Stimulated activated naive CD4-positive, alpha-beta T cell treated with Interleukin-2 at 50 U/mL for 16 hours (primary cell): ENCODE results near the gene UBE2V1.
"Not testable (repeated sequence)": the region's sequence is repeated elsewhere in the genome, so short reads cannot be mapped to it uniquely, and the experiment has no call there.

ENCODE experiments used
- DNase-seq: peaks from one replicate; lab custom pipeline; 2025; lab: John Stamatoyannopoulos, UW

Gene UBE2V1

DNA sequence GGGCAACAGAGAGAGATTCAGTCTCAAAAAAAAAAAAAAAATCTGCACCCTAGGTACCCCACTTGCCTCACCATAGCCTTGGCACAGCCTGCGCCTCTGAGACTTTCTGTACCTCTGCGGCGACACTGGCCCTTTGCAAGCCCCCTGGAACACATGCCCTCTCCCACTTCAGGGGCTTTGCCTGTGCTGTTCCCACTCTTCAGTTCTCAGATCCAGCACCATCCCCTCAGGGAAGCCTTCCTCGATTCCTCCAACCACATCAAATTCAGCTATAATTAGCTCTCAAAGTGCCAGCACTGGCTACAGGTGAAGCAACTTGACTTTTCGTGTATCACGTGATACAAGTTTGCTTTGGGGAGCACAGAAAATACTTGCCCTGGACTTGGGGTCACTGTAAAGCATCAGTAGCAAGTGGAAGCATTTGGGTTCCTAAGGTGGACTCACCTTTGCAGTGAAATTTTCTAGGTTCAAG, 2.1 kb upstream of the UBE2V1 start:
- DNase-seq: no peak

DNA sequence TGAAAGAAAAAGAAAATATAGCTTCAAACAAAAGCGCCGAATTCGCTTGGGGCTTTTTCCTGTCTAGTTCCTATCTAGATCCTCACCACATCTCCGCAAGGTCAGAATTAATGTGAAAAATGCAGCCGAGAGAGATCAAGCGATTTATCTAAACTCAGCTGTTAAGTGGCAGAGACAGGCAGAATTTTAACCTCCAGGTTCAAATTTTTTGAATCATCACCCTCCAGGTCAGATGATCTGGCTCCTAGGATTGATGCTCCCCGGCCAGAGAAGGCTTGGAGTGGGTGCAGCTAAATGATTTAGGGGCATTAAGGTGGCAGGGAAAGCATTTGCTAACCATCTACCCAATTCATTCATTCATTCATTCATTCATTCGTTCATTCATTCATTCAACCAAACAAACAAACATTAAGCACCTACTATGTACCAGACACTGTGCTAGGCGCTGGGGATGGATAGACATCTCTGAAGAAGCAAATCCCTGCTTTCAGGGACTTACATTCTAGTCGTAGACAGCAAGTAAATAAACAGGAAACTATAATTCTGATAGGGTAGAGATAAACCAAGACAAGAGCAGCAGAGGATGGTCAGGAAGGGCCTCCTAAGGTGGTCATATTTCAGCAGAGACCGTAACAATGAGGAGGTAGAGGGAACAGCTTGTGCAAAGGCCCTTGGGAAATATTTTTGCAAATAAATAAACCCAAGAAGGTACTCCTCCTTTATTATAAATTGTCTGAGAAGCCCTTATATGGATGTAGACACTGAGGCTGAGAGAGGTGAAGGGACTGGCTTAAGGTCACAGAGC, 672 bp upstream of the UBE2V1 start:
- no peak for DNase-seq

DNA sequence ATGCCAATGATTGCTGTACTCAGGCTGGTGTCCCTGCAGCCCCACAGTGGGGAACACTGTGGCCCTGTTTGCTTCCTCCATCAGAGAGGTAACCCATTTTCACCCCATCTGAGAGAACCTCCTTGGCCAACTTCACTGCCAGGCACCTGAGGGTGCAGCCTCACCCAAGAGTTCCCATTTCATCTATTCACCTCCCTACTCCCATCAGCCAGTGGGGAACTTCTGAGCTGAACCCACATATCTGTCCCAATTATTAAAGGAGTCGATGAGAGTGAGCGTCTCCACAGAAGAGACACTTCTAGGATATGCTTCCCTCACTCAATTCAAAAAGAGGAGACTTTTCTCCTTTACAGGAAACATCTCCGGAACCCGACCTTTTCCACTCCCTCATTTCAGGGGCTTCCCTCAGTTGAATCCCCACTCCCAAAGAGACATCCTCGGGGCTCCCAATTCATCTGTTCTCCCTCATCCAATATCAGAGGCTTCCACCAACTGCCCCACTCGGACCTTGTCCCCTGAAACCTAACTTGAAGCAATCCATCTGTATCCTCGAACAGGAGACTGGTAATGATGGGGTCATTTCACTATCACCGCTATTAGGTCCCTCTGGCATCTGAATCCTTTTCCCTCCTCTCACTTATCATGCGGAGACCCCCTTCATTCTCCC, 988 bp downstream of the UBE2V1 start:
- DNase-seq: no peak

DNA sequence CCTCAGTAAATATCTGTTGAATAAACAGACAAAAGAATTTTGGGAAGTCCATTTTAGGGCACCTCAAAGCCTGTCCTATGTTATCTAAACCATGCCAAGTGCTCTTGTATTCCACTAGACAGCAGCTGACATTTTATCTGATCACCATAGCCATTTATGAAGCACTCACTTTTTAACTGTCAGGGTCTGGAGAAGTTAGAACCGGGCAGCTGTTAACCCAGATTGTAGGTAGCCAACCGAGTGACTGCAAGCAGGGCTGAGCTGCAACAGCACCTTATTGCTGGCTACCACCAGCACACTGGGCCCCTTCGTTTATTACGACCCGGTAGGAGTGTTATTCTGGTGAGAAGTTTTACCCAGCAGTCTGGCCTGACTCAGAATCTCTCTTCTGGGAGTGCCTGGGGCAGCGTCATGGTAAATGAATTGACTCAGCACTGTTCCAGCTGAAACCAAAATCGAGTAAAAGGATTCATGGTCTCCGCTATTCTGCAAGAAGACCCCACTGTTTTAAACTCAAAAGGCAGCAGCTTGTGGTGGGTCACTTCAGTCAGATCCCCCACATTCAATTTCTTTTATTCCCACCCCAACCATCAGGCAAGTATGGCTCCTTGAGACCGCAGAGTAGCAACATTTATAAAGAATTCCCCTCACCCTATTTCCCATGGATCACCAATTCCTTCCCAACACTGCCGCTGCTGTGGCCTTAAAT, 1.7 kb downstream of the UBE2V1 start:
- DNase-seq: peak; percentile 63

DNA sequence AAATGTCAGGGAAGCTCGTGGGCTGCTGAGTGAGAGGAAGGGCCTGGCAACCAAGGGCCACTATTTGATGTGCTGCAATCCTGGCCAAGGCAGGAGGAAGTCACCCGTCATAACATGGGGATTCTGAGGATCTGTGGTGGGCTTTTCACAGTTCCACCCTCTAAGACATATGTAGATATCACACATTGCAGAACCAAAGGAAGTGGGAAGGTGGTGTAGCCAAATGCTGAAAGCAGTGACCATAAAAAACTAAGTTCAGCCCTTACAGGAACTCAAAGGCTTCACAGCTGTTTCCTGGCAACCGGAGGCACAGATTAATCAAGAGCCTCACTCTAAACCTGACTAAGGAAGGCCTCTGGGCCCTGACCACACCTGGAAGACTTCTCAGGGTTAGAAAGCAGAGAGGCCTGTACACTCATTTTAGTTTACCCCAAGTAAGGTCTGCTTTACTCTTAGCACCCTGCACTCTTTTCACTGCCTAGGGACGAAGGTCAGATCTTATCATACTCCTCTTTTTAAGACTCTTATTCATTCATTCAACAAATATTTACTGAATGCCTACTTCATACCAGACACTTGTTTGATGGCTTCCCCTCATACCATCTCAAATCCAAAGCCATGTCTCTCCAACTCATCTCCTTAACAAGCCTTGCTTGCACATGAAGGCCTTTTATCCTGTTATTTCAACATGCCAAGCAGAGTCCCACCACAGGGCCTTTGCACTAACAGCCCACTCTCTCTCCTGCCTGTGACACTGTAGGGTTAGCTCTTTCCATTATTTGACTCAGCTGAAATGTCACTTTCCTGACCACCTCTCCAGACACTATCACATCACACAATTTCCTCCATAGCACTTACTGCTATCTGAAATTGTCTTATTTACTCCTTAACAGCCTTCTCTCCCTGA, 2.6 kb downstream of the UBE2V1 start:
- DNase-seq: peak; percentile 32

DNA sequence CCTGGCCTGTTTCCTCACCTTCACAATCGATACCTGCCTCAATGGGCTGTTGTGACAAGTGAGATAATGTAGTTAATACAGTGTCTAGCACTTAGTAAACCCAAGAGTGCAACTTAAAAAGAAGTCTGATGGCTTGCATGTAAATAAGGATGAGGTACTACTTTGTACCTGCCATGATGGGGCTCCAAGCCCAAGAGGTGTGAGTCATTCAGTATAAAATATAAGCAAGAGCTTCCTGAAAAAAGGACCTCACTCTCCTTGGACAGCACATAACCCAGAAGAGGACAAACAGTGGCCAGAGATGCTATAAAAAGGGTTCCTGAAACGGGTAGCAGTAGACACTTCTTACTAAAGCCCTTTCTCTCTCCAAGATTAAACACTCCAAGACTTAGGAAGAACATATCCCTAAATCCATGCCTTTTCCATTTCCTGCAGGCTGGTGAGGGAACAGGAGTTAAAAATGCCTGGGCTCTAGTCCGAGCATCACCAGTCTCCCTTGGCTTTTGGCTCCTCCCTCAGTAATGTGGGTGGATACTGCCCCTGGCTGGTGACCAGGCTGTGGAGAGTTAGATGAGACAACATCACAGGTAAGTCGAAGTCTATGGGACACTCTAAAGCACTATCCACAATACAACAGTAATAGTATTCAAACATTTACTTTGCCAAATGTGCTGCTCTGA, 4.3 kb downstream of the UBE2V1 start:
- no peak for DNase-seq

DNA sequence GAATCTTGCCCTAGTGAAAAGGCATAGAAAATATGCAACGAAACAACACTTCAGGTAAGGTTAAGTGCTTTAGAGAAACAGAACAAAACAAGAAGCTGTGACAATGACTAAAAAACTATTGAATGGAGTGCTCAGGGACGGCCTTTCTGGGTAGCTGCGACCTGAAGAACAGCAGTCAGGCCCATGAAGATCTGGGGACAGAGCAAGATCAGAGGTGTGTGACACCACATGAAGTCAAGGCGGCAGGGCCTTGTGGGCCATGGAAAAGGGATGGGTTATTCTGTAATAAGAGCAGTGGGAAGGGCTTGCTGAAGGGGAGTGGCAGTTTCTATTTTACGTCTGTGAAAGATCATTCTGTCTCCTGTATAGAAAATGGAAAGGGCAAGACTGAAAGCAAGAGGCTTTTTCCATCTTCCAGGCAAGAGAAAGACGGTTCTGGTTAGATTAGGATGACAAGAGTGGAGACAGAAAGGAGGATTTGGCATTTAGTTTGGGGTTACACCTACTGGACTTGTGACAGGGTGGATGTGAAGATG, 5.1 kb downstream of the UBE2V1 start:
- no peak for DNase-seq

DNA sequence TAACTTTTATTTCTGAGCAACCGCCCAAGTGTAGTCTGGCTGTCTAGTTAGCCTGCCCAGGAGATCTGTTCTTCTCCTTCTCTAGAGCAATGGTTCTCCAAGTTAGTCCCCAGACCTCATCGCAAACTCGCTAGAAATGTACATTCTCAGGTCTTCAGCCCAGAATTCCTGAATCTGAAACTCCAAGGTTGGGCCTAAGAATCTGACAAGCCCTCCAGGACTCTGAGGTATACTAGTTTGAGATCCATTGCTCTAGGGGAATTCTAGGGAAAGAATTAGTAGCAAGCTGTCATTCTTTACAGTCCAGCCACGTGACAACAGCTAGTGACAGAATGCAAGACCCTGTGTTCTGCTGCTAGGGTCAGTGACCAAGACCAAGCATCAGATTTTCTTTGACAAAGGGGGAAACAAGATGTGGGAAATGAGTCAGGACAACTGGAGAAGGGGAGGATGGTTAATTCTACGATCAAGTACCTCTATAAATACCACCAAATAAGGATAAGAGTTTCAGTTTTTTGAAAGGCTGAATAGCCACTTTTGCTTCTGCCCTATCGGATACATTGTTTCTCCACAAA, 5.8 kb downstream of the UBE2V1 start:
- no peak for DNase-seq

DNA sequence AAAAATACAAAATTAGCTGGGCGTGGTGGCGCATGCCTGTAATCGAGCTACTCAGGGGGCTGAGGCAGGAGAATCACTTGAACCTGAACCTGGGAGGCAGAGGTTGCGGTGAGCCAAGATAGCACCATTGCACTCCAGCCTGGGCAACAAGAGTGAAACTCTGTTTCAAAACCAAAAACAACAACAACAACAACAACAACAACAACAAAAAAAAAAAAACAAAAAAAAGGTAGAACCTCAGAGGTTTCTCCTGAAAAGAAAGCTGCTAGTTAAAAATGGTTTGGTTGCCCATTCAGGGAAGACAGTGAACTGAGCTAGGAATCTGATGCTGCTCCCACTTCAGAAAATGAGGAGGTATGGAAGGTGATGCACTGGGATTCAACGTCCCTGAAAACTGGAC, 6.3 kb downstream of the UBE2V1 start:
- not testable (repeated sequence) for DNase-seq

DNA sequence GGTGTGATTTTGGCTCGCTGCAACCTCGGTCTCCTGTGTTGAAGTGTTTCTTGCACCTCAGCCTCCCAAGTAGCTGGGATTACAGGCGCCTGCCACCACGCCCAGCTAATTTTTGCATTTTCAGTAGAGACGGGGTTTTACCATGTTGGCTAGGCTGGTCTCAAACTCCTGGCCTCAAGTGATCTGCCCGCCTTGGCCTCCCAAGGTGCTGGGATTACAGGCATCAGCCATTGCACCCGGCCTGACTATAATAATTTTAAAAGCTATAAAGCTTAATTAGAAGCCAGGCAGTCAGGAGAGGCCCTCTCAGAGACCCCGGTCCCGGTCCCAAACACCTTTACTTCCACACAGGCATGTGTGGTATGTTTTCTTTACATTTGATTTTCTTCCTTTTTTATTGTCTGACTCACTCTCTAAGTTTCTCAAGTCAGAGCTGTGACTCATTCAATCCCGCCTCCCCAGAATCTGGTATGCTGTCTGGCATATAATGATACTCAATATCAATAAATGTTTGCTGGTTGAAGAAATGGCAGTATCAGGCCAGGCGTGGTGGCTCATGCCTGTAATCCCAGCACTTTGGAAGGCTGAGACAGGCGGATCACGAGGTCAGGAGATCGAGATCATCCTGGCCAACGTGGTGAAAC, 9.4 kb downstream of the UBE2V1 start:
- DNase-seq: peak; percentile 40

DNA sequence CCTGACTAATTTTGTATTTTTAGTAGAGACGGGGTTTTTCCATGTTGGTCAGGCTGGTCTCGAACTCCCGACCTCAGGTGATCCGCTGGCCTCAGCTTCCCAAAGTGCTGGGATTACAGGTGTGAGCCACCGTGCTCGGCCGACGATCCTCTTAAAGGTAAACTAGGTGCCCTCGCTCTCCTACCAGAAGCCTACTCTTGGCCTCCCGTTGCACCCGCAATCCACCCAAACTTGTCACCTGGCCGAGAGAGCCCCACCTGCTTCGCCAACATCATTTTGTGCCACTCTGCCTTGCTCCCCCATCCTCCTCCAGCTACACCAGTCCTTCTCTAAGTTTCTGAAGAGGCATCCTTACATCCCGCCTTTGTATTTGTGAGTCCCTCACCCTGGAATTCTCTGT, 10.4 kb downstream of the UBE2V1 start:
- DNase-seq: not testable (repeated sequence)

DNA sequence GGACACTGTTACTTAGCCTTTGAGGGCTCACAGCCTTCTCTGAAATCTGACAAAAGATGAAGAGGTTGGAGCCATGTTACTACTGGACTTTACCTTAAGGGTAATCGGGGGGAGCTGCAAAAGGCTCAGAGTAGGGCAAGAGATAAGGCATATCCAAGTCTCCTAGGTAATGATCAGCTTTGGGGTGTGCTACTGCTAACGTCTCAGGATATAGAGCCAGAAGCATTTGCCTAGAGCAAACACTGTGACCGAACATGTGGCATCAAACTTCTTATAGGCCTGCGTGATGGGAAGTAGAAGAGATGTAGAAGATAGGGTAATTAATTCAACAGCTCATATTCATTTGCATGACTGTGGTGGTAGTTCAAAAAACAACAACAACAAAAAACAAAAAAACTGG, 11.1 kb downstream of the UBE2V1 start:
- no peak for DNase-seq

DNA sequence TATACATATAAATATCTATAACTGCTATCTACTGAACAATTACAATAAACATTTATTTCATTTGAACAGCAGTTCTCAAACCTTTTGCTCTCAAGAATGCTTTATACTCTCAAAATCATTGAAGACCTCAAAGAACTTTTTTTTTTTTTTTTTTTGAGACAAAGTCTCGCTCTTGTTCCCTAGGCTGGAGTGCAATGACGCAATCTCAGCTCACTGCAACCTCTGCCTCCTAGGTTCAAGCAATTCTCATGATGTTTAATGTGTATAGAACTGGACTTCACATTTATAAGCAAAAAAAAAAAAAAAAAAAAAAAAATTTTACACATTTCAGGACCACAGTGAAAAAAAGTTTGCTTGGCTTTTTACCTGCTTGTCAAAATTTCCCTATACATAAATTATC, 11.7 kb downstream of the UBE2V1 start:
- no peak for DNase-seq

DNA sequence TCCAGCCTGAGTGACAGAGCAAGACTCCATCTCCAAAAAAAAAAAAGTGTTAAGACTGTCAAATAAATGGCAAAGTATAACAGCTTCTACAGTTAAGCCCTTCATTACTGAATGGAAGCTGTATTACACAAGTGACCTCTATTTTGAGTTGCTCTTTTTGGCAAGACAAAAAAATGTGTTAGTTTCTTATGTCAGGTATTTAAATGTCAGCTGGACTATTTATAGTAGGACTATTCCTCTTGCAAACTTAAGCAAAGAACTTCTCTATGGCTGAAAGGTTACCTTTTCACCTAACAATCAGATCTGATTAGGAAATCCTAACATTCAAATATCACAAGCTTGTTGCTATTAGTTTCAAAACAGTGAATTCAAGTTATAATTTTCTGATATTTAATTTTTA, 12.4 kb downstream of the UBE2V1 start:
- no peak for DNase-seq

DNA sequence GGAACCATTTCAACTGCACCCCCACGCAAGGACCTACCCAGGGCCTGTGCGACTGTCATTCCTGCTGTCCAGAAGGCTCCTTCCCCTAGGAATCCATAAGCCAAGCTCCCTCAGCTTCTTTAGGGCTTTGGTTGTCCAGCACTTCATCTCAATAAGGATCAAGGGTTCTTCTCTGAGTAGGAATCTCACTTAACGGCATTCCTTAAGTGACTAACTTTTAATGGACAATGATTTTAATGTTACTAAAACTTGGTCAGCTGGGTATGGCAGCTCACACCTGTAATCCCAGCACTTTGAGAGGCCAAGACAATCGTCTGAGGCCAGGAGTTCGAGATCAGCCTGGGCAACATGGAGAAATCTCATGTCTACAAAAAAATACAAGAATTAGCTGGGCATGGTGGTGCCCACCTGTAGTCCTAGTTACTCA, 13.4 kb downstream of the UBE2V1 start:
- DNase-seq: no peak

DNA sequence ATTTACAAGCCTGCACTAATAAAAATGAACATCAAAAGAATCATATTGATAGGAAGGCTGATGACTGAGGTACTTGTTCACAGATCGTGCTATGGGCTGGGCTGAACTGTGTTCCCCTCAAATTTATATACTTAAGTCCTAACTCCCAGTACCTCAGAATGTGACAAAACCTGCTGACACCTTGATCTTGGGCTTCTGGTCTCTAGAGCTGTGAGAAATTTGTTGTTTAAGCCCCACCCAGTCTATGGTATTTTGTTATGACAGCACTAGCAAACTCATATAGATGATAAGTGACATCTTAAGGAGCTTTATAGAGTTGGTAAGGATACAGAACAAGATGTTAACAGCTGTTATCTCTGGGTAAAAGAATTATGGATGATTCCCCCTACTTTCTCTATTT, 13.8 kb downstream of the UBE2V1 start:
- DNase-seq: no peak

DNA sequence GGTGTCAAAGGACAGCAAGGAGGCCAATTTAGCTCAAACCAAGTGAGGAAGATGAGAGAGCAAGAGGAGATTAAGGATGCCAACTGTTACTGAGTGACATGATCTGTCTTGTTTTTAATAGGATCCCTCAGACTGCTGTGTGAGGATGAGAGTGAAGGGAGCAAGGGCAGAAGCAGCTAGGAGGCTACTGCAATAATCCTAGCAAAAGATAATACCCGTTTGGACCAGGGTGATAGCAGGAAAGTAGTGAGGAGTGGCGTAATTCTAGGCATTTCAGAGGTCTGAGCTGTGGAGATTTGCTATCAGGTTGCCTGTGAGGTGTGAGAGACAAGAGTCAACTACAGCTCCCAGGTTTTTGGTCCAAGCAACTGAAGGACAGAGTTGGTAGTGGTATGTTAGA, 14.7 kb downstream of the UBE2V1 start:
- no peak for DNase-seq

DNA sequence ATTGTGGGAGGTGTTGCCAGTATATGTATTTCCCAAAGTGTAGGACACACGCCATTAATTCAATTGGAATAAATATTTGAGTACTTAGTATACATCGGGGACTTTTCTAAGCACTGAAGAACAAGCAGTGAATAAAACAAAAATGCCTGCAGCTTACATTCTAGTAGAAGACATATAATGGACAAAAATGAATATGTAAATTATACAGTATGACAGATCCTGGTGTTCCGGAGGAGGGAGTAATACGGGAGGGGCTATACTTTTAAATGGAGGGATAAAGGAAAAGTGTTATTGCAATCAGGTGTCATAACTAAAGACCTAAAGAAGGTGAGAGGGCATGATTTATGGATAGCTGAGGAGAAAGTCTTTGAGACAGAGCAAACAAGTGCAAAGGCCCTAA, 15.1 kb downstream of the UBE2V1 start:
- no peak for DNase-seq

DNA sequence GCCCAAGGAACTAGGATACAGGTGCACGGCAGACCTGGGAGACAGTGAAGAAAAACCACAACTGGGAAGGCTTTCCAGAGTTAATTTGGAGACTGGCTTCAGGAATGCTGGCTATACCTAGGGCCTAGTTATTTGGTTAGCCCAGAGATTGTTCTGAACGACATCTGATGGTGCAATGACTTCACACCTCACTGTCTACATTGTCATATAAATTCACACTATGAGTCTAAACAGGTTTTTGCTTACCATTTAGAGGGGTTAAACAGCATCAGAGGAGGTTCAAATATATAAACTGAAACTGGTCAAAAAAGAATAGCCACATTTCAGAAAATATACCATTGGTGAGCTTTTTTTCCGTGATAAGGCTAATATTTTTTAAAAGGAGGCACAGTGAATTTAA, 16.7 kb downstream of the UBE2V1 start:
- no peak for DNase-seq

DNA sequence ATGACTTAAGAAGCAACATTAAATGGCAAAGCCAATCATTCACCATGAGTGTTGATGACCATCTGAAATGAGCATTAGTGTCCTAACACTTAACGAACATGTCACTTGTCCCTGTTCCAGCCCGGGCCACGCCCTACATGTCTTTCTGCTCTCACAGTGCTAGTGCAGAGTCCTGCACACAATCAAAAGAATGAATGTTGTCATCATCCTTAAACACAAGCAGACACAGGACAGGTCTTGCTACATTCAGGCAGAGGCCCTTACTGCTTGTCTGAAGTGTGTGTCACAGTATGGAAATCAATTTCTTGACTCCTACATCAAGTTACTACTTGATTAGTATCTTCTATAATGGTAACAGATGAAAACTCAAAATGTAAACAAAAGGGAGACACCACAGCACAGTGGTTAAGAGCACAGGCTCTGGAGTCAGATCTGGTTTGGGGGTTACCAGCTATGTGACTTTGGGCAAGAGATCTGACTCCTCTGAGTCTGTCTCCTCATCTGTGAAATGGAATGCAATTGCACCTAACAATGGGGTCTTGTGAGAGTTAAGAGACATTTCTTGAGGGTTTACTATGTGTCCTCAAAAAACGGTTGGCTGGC, 17.4 kb downstream of the UBE2V1 start:
- no peak for DNase-seq
